WTC11 (cell line): ENCODE results near the gene SLC25A44.

Source experiments
- TF ChIP-seq, protein P1 (sequence below): fragments of 200-600 bp; IDR thresholded peaks from 2 replicates; pipeline ENCODE4 v1.8.0; 2022; ENCODE audit warnings: antibody characterized with exemption
- TF ChIP-seq, protein P2 (sequence below): sonication (generic); formaldehyde crosslinking; IDR thresholded peaks from 2 replicates; pipeline ENCODE4 v1.8.1; 2022; ENCODE audit warnings: missing genetic modification reagents, borderline replicate concordance

DNA sequence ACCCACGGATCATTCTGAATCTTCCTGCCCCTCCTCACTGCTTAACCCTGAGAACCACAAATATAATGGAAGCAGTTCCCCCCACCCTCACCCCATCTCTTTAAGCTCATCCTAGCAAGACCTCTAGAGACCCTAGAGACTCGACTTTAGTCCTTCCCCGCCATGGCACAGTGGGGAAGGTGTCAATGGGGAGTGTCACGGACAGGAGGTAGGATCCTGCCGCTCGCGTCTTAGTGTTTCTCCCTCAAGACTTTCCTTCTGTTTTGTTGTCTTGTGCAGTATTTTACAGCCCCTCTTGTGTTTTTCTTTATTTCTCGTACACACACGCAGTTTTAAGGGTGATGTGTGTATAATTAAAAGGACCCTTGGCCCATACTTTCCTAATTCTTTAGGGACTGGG is 18.2 kb downstream of the SLC25A44 start:
- TF ChIP-seq, protein P1, sequence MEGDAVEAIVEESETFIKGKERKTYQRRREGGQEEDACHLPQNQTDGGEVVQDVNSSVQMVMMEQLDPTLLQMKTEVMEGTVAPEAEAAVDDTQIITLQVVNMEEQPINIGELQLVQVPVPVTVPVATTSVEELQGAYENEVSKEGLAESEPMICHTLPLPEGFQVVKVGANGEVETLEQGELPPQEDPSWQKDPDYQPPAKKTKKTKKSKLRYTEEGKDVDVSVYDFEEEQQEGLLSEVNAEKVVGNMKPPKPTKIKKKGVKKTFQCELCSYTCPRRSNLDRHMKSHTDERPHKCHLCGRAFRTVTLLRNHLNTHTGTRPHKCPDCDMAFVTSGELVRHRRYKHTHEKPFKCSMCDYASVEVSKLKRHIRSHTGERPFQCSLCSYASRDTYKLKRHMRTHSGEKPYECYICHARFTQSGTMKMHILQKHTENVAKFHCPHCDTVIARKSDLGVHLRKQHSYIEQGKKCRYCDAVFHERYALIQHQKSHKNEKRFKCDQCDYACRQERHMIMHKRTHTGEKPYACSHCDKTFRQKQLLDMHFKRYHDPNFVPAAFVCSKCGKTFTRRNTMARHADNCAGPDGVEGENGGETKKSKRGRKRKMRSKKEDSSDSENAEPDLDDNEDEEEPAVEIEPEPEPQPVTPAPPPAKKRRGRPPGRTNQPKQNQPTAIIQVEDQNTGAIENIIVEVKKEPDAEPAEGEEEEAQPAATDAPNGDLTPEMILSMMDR, result no peak
- TF ChIP-seq, protein P2, sequence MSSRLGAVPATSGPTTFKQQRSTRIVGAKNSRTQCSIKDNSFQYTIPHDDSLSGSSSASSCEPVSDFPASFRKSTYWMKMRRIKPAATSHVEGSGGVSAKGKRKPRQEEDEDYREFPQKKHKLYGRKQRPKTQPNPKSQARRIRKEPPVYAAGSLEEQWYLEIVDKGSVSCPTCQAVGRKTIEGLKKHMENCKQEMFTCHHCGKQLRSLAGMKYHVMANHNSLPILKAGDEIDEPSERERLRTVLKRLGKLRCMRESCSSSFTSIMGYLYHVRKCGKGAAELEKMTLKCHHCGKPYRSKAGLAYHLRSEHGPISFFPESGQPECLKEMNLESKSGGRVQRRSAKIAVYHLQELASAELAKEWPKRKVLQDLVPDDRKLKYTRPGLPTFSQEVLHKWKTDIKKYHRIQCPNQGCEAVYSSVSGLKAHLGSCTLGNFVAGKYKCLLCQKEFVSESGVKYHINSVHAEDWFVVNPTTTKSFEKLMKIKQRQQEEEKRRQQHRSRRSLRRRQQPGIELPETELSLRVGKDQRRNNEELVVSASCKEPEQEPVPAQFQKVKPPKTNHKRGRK (CRISPR knock-in tag), result no peak
